Measurements from ENCODE around the gene HDAC4. TPM values are rescaled to one million over a fixed set of nuclear protein-coding genes. Genes with fewer than 3 reads are reported as not detected.

The HDAC4 gene
- total and polyA plus RNA-seq, 2 of the 4 experiments (the other 2 are of a cell fraction) = 4.1 to 7.2 TPM

- no peak overlapping the region for H3K27ac ChIP-seq (ENCODE audit: insufficient read depth, low read length)
- no peak overlapping the region for H3K56ac ChIP-seq (ENCODE audit: extremely low read depth, insufficient read depth, low read length)
- no peak overlapping the region for H3K14ac ChIP-seq (replicated peaks; ENCODE audit: low read depth, low read length)
- peaks cover 2% of the 10 kb centered on the region; the same call in 1 of the 2 replicates for H3K4me1 ChIP-seq (ENCODE audit: control insufficient read depth, insufficient read depth, low read length)
- peaks cover 5% of the 10 kb centered on the region for H4K20me1 ChIP-seq (ENCODE audit: insufficient read depth, low read length)
- no peak overlapping the region for H3K4me2 ChIP-seq (ENCODE audit: low read depth, low read length)
- H2BK20ac ChIP-seq (ENCODE audit: low read depth, low read length) = no peak overlapping the region
- ATAC-seq (ENCODE audit: low read depth) = no peak
- H2AK9ac ChIP-seq (replicated peaks; ENCODE audit: low read depth, low read length, poor library complexity) = no peak overlapping the region
- H2AFZ ChIP-seq (replicated peaks; ENCODE audit: low read length, poor library complexity) = no peak overlapping the region
- H3K9me1 ChIP-seq (ENCODE audit: insufficient read depth, low read length) = peaks cover 8% of the 10 kb centered on the region; the same call in 1 of the 2 replicates
- no peak overlapping the region for H3K23ac ChIP-seq (ENCODE audit: low read depth, low read length)
- H3K27me3 ChIP-seq (ENCODE audit: control insufficient read depth, insufficient read depth, low read length) = no peaks in the 10 kb centered on the region
- ChIA-PET POLR2A (ENCODE audit: unreplicated experiment) (no interaction called here), CTCF (no interaction called here)
- no peak for DNase-seq
- WGBS, 2 experiments (ENCODE audit: extremely low coverage in 2 of 2, insufficient read length in 1 of 2) = 98% methylated on average over 9 of the region's 17 CpGs; no CpG with 5 or more reads in 1 of the 2 experiments
- H3K79me1 ChIP-seq (ENCODE audit: low read depth in 1 of 2, low read length in 2 of 2) = peaks cover 9 to 10% of the 10 kb centered on the region in 2 experiments; a peak in 3 of 4 replicates
- no peak overlapping the region for H2AK5ac ChIP-seq (ENCODE audit: low read depth, low read length)
- H2BK5ac ChIP-seq (ENCODE audit: low read depth, low read length, poor library complexity, severe bottlenecking) = no peak overlapping the region
- intact Hi-C loops (cut with micrococcal nuclease) (no loop called here), dilution Hi-C loops (cut with HindIII; ENCODE audit: low sequenced_read_pairs, unreplicated experiment) (no loop called here), in situ Hi-C loops (cut with MboI; ENCODE audit: low sequenced_read_pairs) (no loop called here)
- no peak overlapping the region for H3K4ac ChIP-seq (ENCODE audit: low read depth, low read length)
- H2BK120ac ChIP-seq (ENCODE audit: low read depth, low read length) = no peak overlapping the region
- no peak overlapping the region for H4K91ac ChIP-seq (ENCODE audit: insufficient read depth, low read depth, low read length)
- no peak overlapping the region for H4K5ac ChIP-seq (ENCODE audit: low read depth, low read length)
- no peak overlapping the region for H2BK15ac ChIP-seq (ENCODE audit: low read depth, low read length)
- no peaks in the 10 kb centered on the region for H3K9me3 ChIP-seq (ENCODE audit: control insufficient read depth, insufficient read depth, low read length)
- no peak overlapping the region for H3K9ac ChIP-seq (ENCODE audit: low read depth, low read length)
- H3K36me3 ChIP-seq (ENCODE audit: control insufficient read depth, insufficient read depth, low read length) = peaks cover 13% of the 10 kb centered on the region
- no peak overlapping the region for H4K8ac ChIP-seq (ENCODE audit: low read depth in 2 of 2, low read length in 2 of 2)
- TF ChIP-seq BHLHE40 (IDR thresholded peaks at IDR 0.05; ENCODE audit: low read depth, low read length) (no peak), RFX5 (IDR thresholded peaks at IDR 0.05; ENCODE audit: low read depth, low read length) (no peak), FOS (IDR thresholded peaks at IDR 0.05; ENCODE audit: low read depth, low read length) (no peak), RCOR1 (IDR thresholded peaks at IDR 0.05; ENCODE audit: insufficient replicate concordance, low read length) (no peak), CHD1 (IDR thresholded peaks at IDR 0.05; ENCODE audit: low read depth, low read length) (no peak)
- H3K4me3 ChIP-seq (ENCODE audit: insufficient read depth, low read depth, low read length) = no peak overlapping the region
- no peak overlapping the region for H3K18ac ChIP-seq (ENCODE audit: low read depth, low read length)
- BruUV-seq (replicated peaks) = no TSS peak
These were observed 204.3 kb downstream of the HDAC4 start for GRCh38 chr2:239196474-239197021.

Measured in IMR-90 (cell line).